Breast epithelium (tissue), 3 donors: ENCODE results near the gene PTPRU.

Source experiments
- POLR2A ChIP-seq: fragments of 450-650 bp; IDR thresholded peaks from one replicate; pipeline ENCODE4 v1.6.1; 2016; ENCODE audit warnings: antibody characterized with exemption, mild to moderate bottlenecking, moderate library complexity
- TF ChIP-seq, protein P1 (sequence below), 3 donors: fragments of 450-650 bp; IDR thresholded peaks; one replicate each; pipeline ENCODE4 v1.5.1; 2016 to 2017; ENCODE audit warnings: antibody characterized with exemption in 3 of 3, mild to moderate bottlenecking in 3 of 3, moderate library complexity in 3 of 3

DNA sequence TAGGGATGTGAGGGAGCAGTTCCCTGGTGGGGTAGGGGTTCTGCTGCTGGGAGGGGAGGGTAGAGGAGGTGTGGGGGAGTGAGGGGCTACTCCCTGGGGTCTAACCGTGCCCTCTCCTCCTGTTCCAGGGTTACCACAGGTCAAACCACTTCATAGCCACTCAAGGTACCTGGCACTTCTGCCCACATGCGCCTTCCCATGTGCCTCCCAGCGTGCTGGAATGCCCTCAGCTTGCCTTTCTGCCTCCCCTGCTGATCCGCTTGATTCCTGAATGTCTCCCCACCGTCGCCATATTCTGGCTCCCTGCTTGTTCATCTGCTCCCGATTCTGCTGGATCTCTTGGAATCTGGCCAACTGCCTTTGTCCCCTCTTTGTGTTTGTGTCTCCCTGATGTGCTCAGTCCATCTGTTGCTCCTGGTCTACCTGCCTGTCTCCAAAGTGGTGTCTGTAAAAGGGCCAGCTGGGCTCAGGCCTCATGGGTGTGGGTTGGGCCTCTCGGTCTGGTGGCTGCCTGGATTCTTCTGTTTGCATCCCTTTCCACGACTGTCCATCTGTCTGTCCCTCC is 74.4 kb downstream of the PTPRU start:
- TF ChIP-seq, protein P1, sequence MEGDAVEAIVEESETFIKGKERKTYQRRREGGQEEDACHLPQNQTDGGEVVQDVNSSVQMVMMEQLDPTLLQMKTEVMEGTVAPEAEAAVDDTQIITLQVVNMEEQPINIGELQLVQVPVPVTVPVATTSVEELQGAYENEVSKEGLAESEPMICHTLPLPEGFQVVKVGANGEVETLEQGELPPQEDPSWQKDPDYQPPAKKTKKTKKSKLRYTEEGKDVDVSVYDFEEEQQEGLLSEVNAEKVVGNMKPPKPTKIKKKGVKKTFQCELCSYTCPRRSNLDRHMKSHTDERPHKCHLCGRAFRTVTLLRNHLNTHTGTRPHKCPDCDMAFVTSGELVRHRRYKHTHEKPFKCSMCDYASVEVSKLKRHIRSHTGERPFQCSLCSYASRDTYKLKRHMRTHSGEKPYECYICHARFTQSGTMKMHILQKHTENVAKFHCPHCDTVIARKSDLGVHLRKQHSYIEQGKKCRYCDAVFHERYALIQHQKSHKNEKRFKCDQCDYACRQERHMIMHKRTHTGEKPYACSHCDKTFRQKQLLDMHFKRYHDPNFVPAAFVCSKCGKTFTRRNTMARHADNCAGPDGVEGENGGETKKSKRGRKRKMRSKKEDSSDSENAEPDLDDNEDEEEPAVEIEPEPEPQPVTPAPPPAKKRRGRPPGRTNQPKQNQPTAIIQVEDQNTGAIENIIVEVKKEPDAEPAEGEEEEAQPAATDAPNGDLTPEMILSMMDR (IDR thresholded peaks at IDR 0.05), result no peak
- no peak for TF ChIP-seq POLR2A
